NCI-H2107 treated with DMSO at 0.1 percent for 48 hours (cell line): ENCODE measurements around the gene LTBP1.
"Not testable (repeated sequence)": the region's sequence is repeated elsewhere in the genome, so short reads cannot be mapped to it uniquely, and the experiment has no call there.

ENCODE experiments used
- DNase-seq: peaks from one replicate; lab custom pipeline; 2025; ENCODE audit not compliant: unreplicated experiment; lab: John Stamatoyannopoulos, UW

The LTBP1 gene

GRCh38 chr2:33038230-33038629, 91.5 kb downstream of the LTBP1 start:
- no peak for DNase-seq

- DNase-seq, result no peak
Observed at GRCh38 chr2:33038799-33039198, 92.0 kb downstream of the LTBP1 start.

- DNase-seq, result no peak
Observed at GRCh38 chr2:33040541-33040940, 93.8 kb downstream of the LTBP1 start.

- DNase-seq, result no peak
Observed at GRCh38 chr2:33042265-33042664, 95.5 kb downstream of the LTBP1 start.

- DNase-seq, result no peak
Observed at GRCh38 chr2:33042819-33043218, 96.1 kb downstream of the LTBP1 start.

- DNase-seq, result peak; percentile 76
Observed at GRCh38 chr2:33047939-33048338, 101.2 kb downstream of the LTBP1 start.

GRCh38 chr2:33051586-33052360, 105.0 kb downstream of the LTBP1 start:
- no peak for DNase-seq

- DNase-seq, result no peak
Observed at GRCh38 chr2:33052361-33052735, 105.6 kb downstream of the LTBP1 start.

- not testable (repeated sequence) for DNase-seq
Observed at GRCh38 chr2:33052795-33053194, 106.0 kb downstream of the LTBP1 start.

- DNase-seq, result peak; percentile 42
Observed at GRCh38 chr2:33056170-33056569, 109.4 kb downstream of the LTBP1 start.

GRCh38 chr2:33057307-33058028, 110.7 kb downstream of the LTBP1 start:
- DNase-seq, result not testable (repeated sequence)

GRCh38 chr2:33058716-33059470, 112.1 kb downstream of the LTBP1 start:
- peak; percentile 31 for DNase-seq

- DNase-seq, result no peak
Observed at GRCh38 chr2:33059471-33060156, 112.9 kb downstream of the LTBP1 start.

- DNase-seq, result no peak
Observed at GRCh38 chr2:33060405-33060804, 113.7 kb downstream of the LTBP1 start.

GRCh38 chr2:33062665-33063250, 116.0 kb downstream of the LTBP1 start:
- DNase-seq, result no peak

GRCh38 chr2:33064349-33064801, 117.6 kb downstream of the LTBP1 start:
- no peak for DNase-seq

- no peak for DNase-seq
Observed at GRCh38 chr2:33067598-33067997, 120.8 kb downstream of the LTBP1 start.

- no peak for DNase-seq
Observed at GRCh38 chr2:33068261-33068660, 121.5 kb downstream of the LTBP1 start.

- no peak for DNase-seq
Observed at GRCh38 chr2:33069894-33070651, 123.3 kb downstream of the LTBP1 start.

GRCh38 chr2:33071591-33071990, 124.8 kb downstream of the LTBP1 start:
- DNase-seq, result no peak
